H1 (cell line): ENCODE results near the gene SLC16A5. TPM values are rescaled to one million over a fixed set of nuclear protein-coding genes. Genes with fewer than 3 reads are reported as not detected.

Source experiments
- CTCF ChIA-PET: fragments of 300-600 bp; sonication (Branson Sonifier 250); formaldehyde crosslinking; loops from one replicate; lab custom pipeline; 2021; ENCODE audit not compliant: partially characterized antibody; lab: Charles Lee
- POLR2A ChIA-PET: fragments of 300-600 bp; sonication (Branson Sonifier 250); formaldehyde crosslinking; loops from one replicate; lab custom pipeline; 2021; ENCODE audit warnings: inconsistent platforms; ENCODE audit not compliant: partially characterized antibody; lab: Charles Lee
- DNase-seq, 2 experiments: peaks; one replicate each; pipeline versions ENCODE4 v3.0.0 to v3.0.0-alpha.2; 2010 to 2022; ENCODE audit warnings: low spot score in 2 of 2, low read depth in 1 of 2, mixed read lengths in 1 of 2
- FAIRE-seq: peaks from 2 replicates; lab custom pipeline; 2011; peaks lifted over from hg19 to GRCh38; lab: Jason Lieb, UNC
- H2AFZ ChIP-seq: 2 replicates; pipeline ENCODE4 v1.8.1; 2012; ENCODE audit warnings: low read length, inconsistent platforms
- H2AK5ac ChIP-seq: 2 replicates; pipeline ENCODE4 v1.6.1; 2013; ENCODE audit warnings: low read depth, low read length
- H2BK120ac ChIP-seq: replicated peaks from 2 replicates; pipeline ENCODE3; 2013; ENCODE audit warnings: low read depth, low read length, inconsistent platforms
- H2BK12ac ChIP-seq: 2 replicates; pipeline ENCODE4 v1.6.1; 2013; ENCODE audit warnings: low read depth, low read length
- H2BK15ac ChIP-seq: 2 replicates; pipeline ENCODE4 v1.6.1; 2013; ENCODE audit warnings: low read length
- H2BK20ac ChIP-seq: 2 replicates; pipeline ENCODE4 v1.6.1; 2013; ENCODE audit warnings: low read length
- H2BK5ac ChIP-seq: 2 replicates; pipeline ENCODE4 v1.6.1; 2013; ENCODE audit warnings: low read depth, low read length
- H3K14ac ChIP-seq: 2 replicates; pipeline ENCODE4 v1.6.1; 2013; ENCODE audit warnings: inconsistent platforms; ENCODE audit not compliant: insufficient read length
- H3K18ac ChIP-seq: 2 replicates; pipeline ENCODE4 v1.6.1; 2013; ENCODE audit warnings: low read length; ENCODE audit errors: extremely low read depth
- H3K23ac ChIP-seq: 2 replicates; pipeline ENCODE4 v1.6.1; 2013; ENCODE audit warnings: inconsistent platforms; ENCODE audit not compliant: insufficient read length
- H3K23me2 ChIP-seq: 2 replicates; pipeline ENCODE4 v1.6.1; 2013; ENCODE audit warnings: low read depth, low read length
- H3K27ac ChIP-seq: 2 replicates; pipeline ENCODE4 v1.6.1; 2011; ENCODE audit warnings: low read depth, low read length, inconsistent platforms
- H3K27me3 ChIP-seq, 4 experiments: replicated peaks in 1 of 4; 1 replicate in 1 of 4; 2 replicates in 3 of 4; pipeline versions ENCODE4 v1.6.1 to v1.8.1; 2011 to 2013; ENCODE audit warnings: low read length in 3 of 4, mild to moderate bottlenecking in 3 of 4, inconsistent platforms in 2 of 4, mixed read lengths in 2 of 4, moderate library complexity in 1 of 4; ENCODE audit not compliant: control insufficient read depth in 3 of 4, insufficient read depth in 3 of 4; ENCODE audit errors: extremely low read depth in 1 of 4
- H3K36me3 ChIP-seq, 4 experiments: 2 replicates each; pipeline versions ENCODE4 v1.6.1 to v1.8.1; 2011 to 2013; ENCODE audit warnings: mild to moderate bottlenecking in 4 of 4, low read length in 3 of 4, moderate library complexity in 2 of 4, control low read depth in 1 of 4, inconsistent platforms in 1 of 4; ENCODE audit not compliant: insufficient read depth in 4 of 4, control insufficient read depth in 2 of 4
- H3K4ac ChIP-seq: replicated peaks from 2 replicates; pipeline ENCODE3; 2013; ENCODE audit warnings: low read length, low read depth, mixed read lengths, inconsistent platforms; ENCODE audit not compliant: insufficient read length
- H3K4me1 ChIP-seq, 4 experiments: replicated peaks in 1 of 4; 1 replicate in 1 of 4; 2 replicates in 3 of 4; pipeline versions ENCODE4 v1.6.1 to v1.8.1; 2011 to 2013; ENCODE audit warnings: low read length in 3 of 4, inconsistent platforms in 2 of 4, mixed read lengths in 1 of 4; ENCODE audit not compliant: insufficient read depth in 4 of 4, control insufficient read depth in 3 of 4
- H3K4me2 ChIP-seq, 2 experiments: 2 replicates each; pipeline versions ENCODE4 v1.6.1 to v1.8.1; 2011 to 2013; ENCODE audit warnings: low read depth in 2 of 2, low read length in 2 of 2, control low read depth in 1 of 2, inconsistent platforms in 1 of 2, mild to moderate bottlenecking in 1 of 2; ENCODE audit not compliant: insufficient read depth in 1 of 2
- H3K4me3 ChIP-seq, 4 experiments: fragments of 200-600, 300-600 bp in 1 of 4; sonication (generic), shearing (Covaris generic), sonication (Bioruptor Twin) in 1 of 4; 2 replicates each; pipeline versions ENCODE4 v1.5.1 to v1.8.1; 2011 to 2016; ENCODE audit warnings: low read length in 4 of 4, low read depth in 3 of 4, control low read depth in 2 of 4, inconsistent platforms in 2 of 4, mild to moderate bottlenecking in 2 of 4, mixed read lengths in 1 of 4, moderate library complexity in 1 of 4; ENCODE audit not compliant: insufficient read depth in 2 of 4; ENCODE audit errors: extremely low read depth in 1 of 4
- H3K56ac ChIP-seq: replicated peaks from 2 replicates; pipeline ENCODE3; 2013; ENCODE audit warnings: low read depth, mild to moderate bottlenecking, mixed read lengths, low read length, inconsistent platforms; ENCODE audit not compliant: insufficient read length
- H3K79me1 ChIP-seq: 2 replicates; pipeline ENCODE4 v1.6.1; 2013; ENCODE audit warnings: low read depth, low read length, control low read depth
- H3K79me2 ChIP-seq, 2 experiments: 2 replicates each; pipeline versions ENCODE4 v1.6.1 to v1.8.1; 2012 to 2013; ENCODE audit warnings: low read length in 2 of 2, mild to moderate bottlenecking in 2 of 2, inconsistent platforms in 1 of 2; ENCODE audit not compliant: insufficient read depth in 2 of 2, control insufficient read depth in 1 of 2
- H3K9ac ChIP-seq, 4 experiments: replicated peaks in 1 of 4; 1 replicate in 1 of 4; 2 replicates in 3 of 4; pipeline versions ENCODE4 v1.6.1 to v1.8.1; 2011 to 2013; ENCODE audit warnings: low read depth in 3 of 4, low read length in 3 of 4, control low read depth in 2 of 4, mild to moderate bottlenecking in 2 of 4, moderate library complexity in 2 of 4, inconsistent platforms in 1 of 4; ENCODE audit errors: extremely low read depth in 1 of 4
- H3K9me3 ChIP-seq, 2 experiments: 2 replicates each; pipeline versions ENCODE4 v1.6.1 to v1.8.1; 2012 to 2013; ENCODE audit warnings: mild to moderate bottlenecking in 2 of 2, moderate library complexity in 2 of 2, control low read depth in 1 of 2, inconsistent platforms in 1 of 2, low read depth in 1 of 2, low read length in 1 of 2, mixed read lengths in 1 of 2; ENCODE audit not compliant: insufficient read depth in 2 of 2
- H4K20me1 ChIP-seq, 2 experiments: replicated peaks in 1 of 2; 2 replicates each; pipeline versions ENCODE3 to v1.8.1; 2011 to 2013; ENCODE audit warnings: inconsistent platforms in 2 of 2, low read length in 2 of 2, mild to moderate bottlenecking in 1 of 2; ENCODE audit not compliant: insufficient read depth in 2 of 2, control insufficient read depth in 1 of 2
- H4K5ac ChIP-seq: 2 replicates; pipeline ENCODE4 v1.6.1; 2013; ENCODE audit warnings: low read length, low read depth, mixed read lengths, inconsistent platforms; ENCODE audit not compliant: insufficient read length
- H4K8ac ChIP-seq: 2 replicates; pipeline ENCODE4 v1.8.0; 2013; ENCODE audit warnings: mild to moderate bottlenecking, moderate library complexity, low read length, inconsistent platforms; ENCODE audit not compliant: insufficient read depth; ENCODE audit errors: extremely low read depth
- H4K91ac ChIP-seq: replicated peaks from 2 replicates; pipeline ENCODE3; 2013; ENCODE audit warnings: low read length, mixed read lengths, inconsistent platforms; ENCODE audit not compliant: insufficient read length
- TAF1 ChIP-seq: IDR thresholded peaks from 2 replicates; pipeline ENCODE4 v1.6.1; 2011; ENCODE audit warnings: mild to moderate bottlenecking, low read depth, low read length
- WGBS, 2 experiments: shearing (Covaris generic) in 1 of 2; methylation state at CpG; one replicate each; pipeline versions ENCODE4 v1.1.6 to v1.1.7; 2013 to 2015; ENCODE audit warnings: low lambda C conversion rate in 2 of 2, mixed read lengths in 2 of 2, inconsistent platforms in 1 of 2, low coverage in 1 of 2, missing lambda C conversion rate in 1 of 2; ENCODE audit not compliant: insufficient replicate concordance in 2 of 2, insufficient coverage in 1 of 2, insufficient read length in 1 of 2; ENCODE audit errors: extremely low coverage in 1 of 2, missing lambda C conversion rate in 1 of 2; 5-methylcytosine and 5-hydroxymethylcytosine counted together
- polyA plus RNA-seq, 7 experiments: library from polyadenylated mRNA; depleted of rRNA in 3 of 7; stranded (reverse) in 5 of 7; unstranded in 2 of 7; fragments of >200 nt in 5 of 7; fragments of 200-250 nt in 2 of 7; gene quantifications; 1 replicate in 5 of 7; 2 replicates in 1 of 7; 4 replicates in 1 of 7; pipeline versions ENCODE4 v1.2.1 to v1.2.3, GENCODE V29; 2011 to 2013; ENCODE audit warnings: missing spikeins in 2 of 7, mixed read lengths in 2 of 7
- total RNA-seq: library from RNA; stranded (reverse); fragmentation: NEBNext Ultra II Directional; extraction: Animal tissue kit (Norgen Biotek cat#: 25700); gene quantifications from 2 replicates; pipeline ENCODE4 v1.2.1, GENCODE V29; 2021

SLC16A5 gene
- total and polyA plus RNA-seq, 2 of the 8 experiments (the other 6 are each of a cell fraction or from before 2014, with no cell fraction given) = 17.1 to 34.7 TPM

DNA sequence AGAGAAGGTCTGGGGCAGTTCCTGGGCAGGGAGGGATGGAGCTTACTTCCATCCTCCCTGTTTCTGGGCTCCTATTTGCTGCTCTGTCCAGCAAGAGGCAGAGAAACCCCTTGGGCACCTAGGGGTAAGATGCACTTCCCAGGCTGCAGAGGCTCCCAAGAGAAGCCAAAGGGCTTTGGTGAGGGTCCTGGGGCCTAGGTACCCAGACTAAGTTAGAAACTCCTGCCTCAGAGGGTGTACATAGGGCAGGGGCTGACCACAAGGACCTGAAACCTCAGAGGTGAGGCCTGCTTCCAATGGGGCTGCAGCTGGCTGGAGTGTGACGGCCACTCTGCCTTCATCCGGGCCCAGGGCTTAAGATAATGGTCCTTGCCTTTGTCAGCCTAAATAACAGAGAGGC lies 20.4 kb downstream of the SLC16A5 start:
- H3K14ac ChIP-seq = no peak overlapping the region
- H3K4me2 ChIP-seq = no peak overlapping the region; a peak in 1 of 4 replicates
- no peak overlapping the region for H3K56ac ChIP-seq
- no peak overlapping the region for H4K91ac ChIP-seq
- no peak overlapping the region for H2BK120ac ChIP-seq
- DNase-seq = no peak
- no peak overlapping the region for H2BK12ac ChIP-seq
- peaks cover 5% of the 10 kb centered on the region; the same call in 1 of the 2 replicates for H3K79me1 ChIP-seq
- H4K8ac ChIP-seq = no peak overlapping the region
- no peak overlapping the region for H2BK5ac ChIP-seq
- no peak for TF ChIP-seq TAF1
- TF ChIP-seq, all 59 proteins: peak for 0
- ChIA-PET CTCF (interaction anchor here (0.8 to 6.2 kb wide), 10 partner anchors 13 to 93 kb away, joined by 3 to 81 read pairs (median 41); partner anchors contain the start of genes NT5C and SLC16A5), POLR2A (interaction anchor here (0.7 to 2.1 kb wide), 13 partner anchors 9 to 153 kb away, joined by 3 to 9 read pairs (median 4); partner anchors contain the start of genes GGA3, JPT1, MRPS7 and NT5C)
- Histone ChIP-seq H3K18ac (no peak overlapping the region), H3K4me3 (no peak overlapping the region), H3K4me1 (peaks cover 0 to 2% (median under 1%) of the 10 kb centered on the region in 4 experiments; a peak in 2 of 7 replicates), H3K27me3 (no peaks in the 10 kb centered on the region), H3K4ac (no peak overlapping the region), H3K27ac (no peak overlapping the region), H3K9me3 (no peaks in the 10 kb centered on the region), H3K79me2 (0 out of 4 replicates have a peak, but pooled peaks cover 0 to 3% of the 10 kb centered on the region in 2 experiments), H2AK5ac (no peak overlapping the region), H3K9ac (no peak overlapping the region), H2BK20ac (no peak overlapping the region), H3K23me2 (peaks cover 12% of the 10 kb centered on the region; the same call in 1 of the 2 replicates), H2AFZ (no peak overlapping the region), H3K23ac (no peak overlapping the region), H3K36me3 (no peaks in the 10 kb centered on the region; a peak in 1 of 8 replicates), H2BK15ac (no peak overlapping the region), H4K20me1 (no peaks in the 10 kb centered on the region), H4K5ac (no peak overlapping the region)
- FAIRE-seq = no peak
- WGBS, 2 experiments = 93% methylated on average over 2 of the region's 2 CpGs; no CpG with 5 or more reads in 1 of the 2 experiments
